ENCODE results near the gene PLSCR5.

- TF ChIP-seq CTCF (IDR thresholded peaks at IDR 0.05) (no peak), EZH2 (IDR thresholded peaks at IDR 0.05) (peak; percentile 54), EZH2phosphoT487 (IDR thresholded peaks at IDR 0.05) (no peak)
Observed at GRCh38 chr3:146544002-146544928, 60.9 kb downstream of the PLSCR5 start, which contains the start of gene PLSCR1.
